Spinal cord (tissue), 10 donors: ENCODE measurements around the gene RIBC2. TPM values are rescaled to one million over a fixed set of nuclear protein-coding genes. Genes with fewer than 3 reads are reported as not detected.

ENCODE experiments used
- DNase-seq, 6 donors: peaks; one replicate each; pipeline versions ENCODE4 v3.0.0 to v3.0.0-alpha.2; 2013 to 2015; ENCODE audit warnings: low spot score in 6 of 6, low read depth in 4 of 6
- H3K27ac ChIP-seq: one replicate; pipeline ENCODE4 v1.5.1; 2013; ENCODE audit warnings: low read depth, low read length, control low read depth
- H3K27me3 ChIP-seq: one replicate; pipeline ENCODE4 v1.6.1; 2013; ENCODE audit warnings: low read length; ENCODE audit not compliant: control insufficient read depth, insufficient read depth
- H3K36me3 ChIP-seq: one replicate; pipeline ENCODE4 v1.6.1; 2013; ENCODE audit warnings: low read length; ENCODE audit not compliant: control insufficient read depth, insufficient read depth
- H3K4me1 ChIP-seq: one replicate; pipeline ENCODE4 v1.6.1; 2013; ENCODE audit warnings: low read length; ENCODE audit not compliant: control insufficient read depth, insufficient read depth
- H3K4me3 ChIP-seq: one replicate; pipeline ENCODE4 v1.5.1; 2013; ENCODE audit warnings: low read depth, low read length, control low read depth
- H3K9me3 ChIP-seq: one replicate; pipeline ENCODE4 v1.6.1; 2013; ENCODE audit warnings: low read length; ENCODE audit not compliant: control insufficient read depth, insufficient read depth
- WGBS: methylation state at CpG from one replicate; pipeline ENCODE4 v1.1.5; 2013; ENCODE audit warnings: missing lambda C conversion rate; ENCODE audit not compliant: insufficient coverage; 5-methylcytosine and 5-hydroxymethylcytosine counted together
- polyA plus RNA-seq, 2 donors: library from polyadenylated mRNA; unstranded; fragments of 120-200 nt; gene quantifications; one replicate each; pipeline ENCODE4 v1.2.1, GENCODE V29; 2013; ENCODE audit not compliant: insufficient read length in 2 of 2
- total RNA-seq, 2 donors: library from RNA; depleted of rRNA in 1 of 2; stranded (reverse); fragments of 120-200 nt in 1 of 2; fragments of >200 nt in 1 of 2; gene quantifications; one replicate each; pipeline versions ENCODE4 v1.2.3 to v1.2.4, GENCODE V29; 2013 to 2014
- donor health status: healthy.

Gene RIBC2
- total and polyA plus RNA-seq, 4 donors = 2.3 to 9.3 (median 2.5) TPM

- H3K4me3 ChIP-seq = no peak overlapping the region
- peak in 1 of 6 donors; percentile 5 for DNase-seq
- peak overlapping the region; percentile 25 for H3K27ac ChIP-seq
- WGBS = 70% methylated on average over 12 of the region's 15 CpGs
- peaks cover 8% of the 10 kb centered on the region for H3K4me1 ChIP-seq
- H3K9me3 ChIP-seq = no peaks in the 10 kb centered on the region
- no peaks in the 10 kb centered on the region for H3K36me3 ChIP-seq
- no peaks in the 10 kb centered on the region for H3K27me3 ChIP-seq
Observed at GRCh38 chr22:45475851-45476514, 62.5 kb downstream of the RIBC2 start.

- Histone ChIP-seq H3K36me3 (no peaks in the 10 kb centered on the region), H3K4me3 (no peak overlapping the region), H3K27ac (no peak overlapping the region), H3K9me3 (no peaks in the 10 kb centered on the region), H3K4me1 (peaks cover 8% of the 10 kb centered on the region), H3K27me3 (no peaks in the 10 kb centered on the region)
- WGBS = 97% methylated on average over 3 of the region's 6 CpGs
- DNase-seq = no peak
Observed at GRCh38 chr22:45476814-45477213, 63.3 kb downstream of the RIBC2 start.

- Histone ChIP-seq H3K4me3 (no peak overlapping the region), H3K9me3 (no peaks in the 10 kb centered on the region), H3K27ac (peak overlapping the region; percentile 84), H3K4me1 (peaks cover 8% of the 10 kb centered on the region), H3K36me3 (no peaks in the 10 kb centered on the region), H3K27me3 (no peaks in the 10 kb centered on the region)
- WGBS = 89% methylated on average over 7 of the region's 7 CpGs
- DNase-seq = no peak
Observed at GRCh38 chr22:45477366-45478107, 64.0 kb downstream of the RIBC2 start.

- WGBS = 74% methylated on average over 4 of the region's 11 CpGs
- Histone ChIP-seq H3K27ac (peak overlapping the region; percentile 84), H3K27me3 (no peaks in the 10 kb centered on the region)
Observed at GRCh38 chr22:45478108-45478771, 64.7 kb downstream of the RIBC2 start.

GRCh38 chr22:45480717-45481116 lies 67.2 kb downstream of the RIBC2 start:
- no CpG with 5 or more reads among the region's 3 CpGs for WGBS
- no peak overlapping the region for H3K4me3 ChIP-seq
- DNase-seq = no peak
- no peaks in the 10 kb centered on the region for H3K27me3 ChIP-seq
- no peak overlapping the region for H3K27ac ChIP-seq
- H3K4me1 ChIP-seq = peaks cover 6% of the 10 kb centered on the region
- no peaks in the 10 kb centered on the region for H3K9me3 ChIP-seq
- H3K36me3 ChIP-seq = no peaks in the 10 kb centered on the region

More at GRCh38 chr22:45478108-45478771, 64.7 kb downstream of the RIBC2 start:
- Histone ChIP-seq H3K9me3 (no peaks in the 10 kb centered on the region), H3K4me1 (peaks cover 8% of the 10 kb centered on the region), H3K36me3 (no peaks in the 10 kb centered on the region), H3K4me3 (no peak overlapping the region)
- peak in 1 of 6 donors; percentile 80 for DNase-seq

- no peaks in the 10 kb centered on the region for H3K4me1 ChIP-seq
- no CpG with 5 or more reads among the region's 5 CpGs for WGBS
- H3K36me3 ChIP-seq = no peaks in the 10 kb centered on the region
- no peak overlapping the region for H3K4me3 ChIP-seq
- no peaks in the 10 kb centered on the region for H3K27me3 ChIP-seq
- DNase-seq = no peak
- H3K9me3 ChIP-seq = no peaks in the 10 kb centered on the region
- no peak overlapping the region for H3K27ac ChIP-seq
Observed at GRCh38 chr22:45481661-45482060, 68.2 kb downstream of the RIBC2 start.

Other genes starting within 250 kb of the RIBC2 start
- gene NUP50, start 249.8 kb upstream of the RIBC2 start, total RNA-seq = 10 to 100 TPM; 37.2 to 41.0 TPM
- 10 to 100 TPM; 38.1 to 40.1 TPM for gene NUP50, start 249.8 kb upstream of the RIBC2 start, polyA plus RNA-seq
- 10 to 100 TPM; 45.0 to 47.9 TPM for gene KIAA0930, start 172.8 kb upstream of the RIBC2 start, total RNA-seq
- 100 to 1,000 TPM; 114 to 132 TPM for gene KIAA0930, start 172.8 kb upstream of the RIBC2 start, polyA plus RNA-seq
- under 1 TPM in 1 of 2 donors, not detected in 1; 0.28 TPM for gene UPK3A, start 128.7 kb upstream of the RIBC2 start, total RNA-seq
- gene UPK3A, start 128.7 kb upstream of the RIBC2 start, polyA plus RNA-seq = under 1 TPM in 1 of 2 donors, not detected in 1; 0.42 TPM
- 10 to 100 TPM; 23.6 to 47.3 TPM for gene FAM118A, start 103.8 kb upstream of the RIBC2 start, total RNA-seq
- 10 to 100 TPM; 20.5 to 56.6 TPM for gene FAM118A, start 103.8 kb upstream of the RIBC2 start, polyA plus RNA-seq
- under 1 TPM in 1 of 2 donors, not detected in 1; 0.11 TPM for gene SMC1B, start 94 bp upstream of the RIBC2 start, total RNA-seq
- gene SMC1B, start 94 bp upstream of the RIBC2 start, polyA plus RNA-seq = under 1 TPM; 0.08 to 0.14 TPM
- 100 to 1,000 TPM; 138 to 260 TPM for gene FBLN1, start 89.2 kb downstream of the RIBC2 start, total RNA-seq
- gene FBLN1, start 89.2 kb downstream of the RIBC2 start, polyA plus RNA-seq = 100 to 1,000 TPM in 1 of 2 donors, 10 to 100 TPM in 1; 69.4 to 125 TPM